K562 (cell line): ENCODE measurements around the gene ITPKB.

Experiments used
- EZH2 ChIP-seq: IDR thresholded peaks from 2 replicates; pipeline ENCODE4 v1.6.1; 2012; ENCODE audit warnings: low read depth, mild to moderate bottlenecking, inconsistent platforms, low read length, borderline replicate concordance
- L3MBTL2 ChIP-seq: fragments of 450-650 bp; IDR thresholded peaks from 2 replicates; pipeline ENCODE4 v1.6.1; 2016; ENCODE audit warnings: mild to moderate bottlenecking, moderate library complexity
- POLR2A ChIP-seq: fragments of 450-650 bp; conservative IDR thresholded peaks from 2 replicates; pipeline ENCODE4 v1.6.1; 2016
- SMARCA5 ChIP-seq: fragments of 450-650 bp; IDR thresholded peaks from 2 replicates; pipeline ENCODE4 v1.6.1; 2016
- TEAD2 ChIP-seq: fragments of 450-650 bp; IDR thresholded peaks from 2 replicates; pipeline ENCODE4 v1.6.1; 2016; ENCODE audit warnings: missing genetic modification characterization, control low read depth, missing compliant biosample characterization
- YY1 ChIP-seq, 3 experiments: IDR thresholded peaks; 2 replicates each; pipeline ENCODE4 v1.6.1; 2011; ENCODE audit warnings: low read length in 2 of 3, mild to moderate bottlenecking in 2 of 3, moderate library complexity in 2 of 3, borderline replicate concordance in 1 of 3, control low read depth in 1 of 3, low read depth in 1 of 3; ENCODE audit not compliant: insufficient read depth in 3 of 3, insufficient replicate concordance in 2 of 3, control insufficient read depth in 1 of 3, insufficient read length in 1 of 3; ENCODE audit errors: extremely low read depth in 1 of 3
- TF ChIP-seq, protein P1 (sequence below), 3 experiments: IDR thresholded peaks in 2 of 3; conservative IDR thresholded peaks in 1 of 3; 2 replicates each; pipeline ENCODE4 v1.5.1; 2011 to 2012; ENCODE audit warnings: low read length in 3 of 3, mild to moderate bottlenecking in 3 of 3, control low read depth in 2 of 3, improper control_type of control experiment in 1 of 3, inconsistent platforms in 1 of 3, low read depth in 1 of 3, mixed read lengths in 1 of 3, moderate library complexity in 1 of 3; ENCODE audit not compliant: insufficient read depth in 2 of 3

DNA sequence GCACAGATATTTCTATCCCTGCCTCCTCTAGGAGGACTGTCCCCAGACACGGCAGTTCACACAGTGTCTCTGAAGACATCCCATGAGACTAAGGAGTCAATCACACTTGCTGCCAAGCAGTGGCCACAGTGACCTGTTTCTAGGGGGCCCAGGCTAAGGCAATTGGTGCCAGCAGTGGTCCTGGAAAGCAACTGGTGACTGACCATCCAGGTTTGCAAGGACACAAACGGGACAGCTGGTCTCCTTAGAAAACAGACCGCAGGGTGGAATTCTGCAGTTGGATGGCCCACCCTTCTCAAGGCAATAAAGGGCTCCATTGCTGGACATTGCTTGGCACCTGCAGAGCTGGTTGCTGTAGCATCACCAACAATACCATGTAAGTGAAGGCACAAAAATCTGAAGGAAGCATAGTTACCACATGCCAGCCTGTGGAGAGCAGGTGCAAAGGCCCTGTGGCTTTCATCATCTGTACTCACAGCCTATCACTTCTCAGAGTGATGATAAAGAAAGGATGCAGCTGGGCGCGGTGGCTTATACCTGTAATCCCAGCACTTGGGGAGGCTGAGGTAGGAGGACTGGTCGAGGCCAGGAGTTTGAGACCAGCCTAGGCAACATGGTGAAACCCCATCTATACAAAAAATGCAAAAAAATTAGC lies 109.1 kb downstream of the ITPKB start:
- TF ChIP-seq YY1 (IDR thresholded peaks at IDR 0.05; ENCODE audit: borderline replicate concordance in 1 of 3, control insufficient read depth in 1 of 3, extremely low read depth in 1 of 3, insufficient read depth in 3 of 3, insufficient read length in 1 of 3, insufficient replicate concordance in 2 of 3, low read depth in 1 of 3, low read length in 2 of 3) (no peak), POLR2A (no peak), L3MBTL2 (no peak), EZH2 (no peak), SMARCA5 (no peak), TEAD2 (tag) (no peak)
- TF ChIP-seq, protein P1, sequence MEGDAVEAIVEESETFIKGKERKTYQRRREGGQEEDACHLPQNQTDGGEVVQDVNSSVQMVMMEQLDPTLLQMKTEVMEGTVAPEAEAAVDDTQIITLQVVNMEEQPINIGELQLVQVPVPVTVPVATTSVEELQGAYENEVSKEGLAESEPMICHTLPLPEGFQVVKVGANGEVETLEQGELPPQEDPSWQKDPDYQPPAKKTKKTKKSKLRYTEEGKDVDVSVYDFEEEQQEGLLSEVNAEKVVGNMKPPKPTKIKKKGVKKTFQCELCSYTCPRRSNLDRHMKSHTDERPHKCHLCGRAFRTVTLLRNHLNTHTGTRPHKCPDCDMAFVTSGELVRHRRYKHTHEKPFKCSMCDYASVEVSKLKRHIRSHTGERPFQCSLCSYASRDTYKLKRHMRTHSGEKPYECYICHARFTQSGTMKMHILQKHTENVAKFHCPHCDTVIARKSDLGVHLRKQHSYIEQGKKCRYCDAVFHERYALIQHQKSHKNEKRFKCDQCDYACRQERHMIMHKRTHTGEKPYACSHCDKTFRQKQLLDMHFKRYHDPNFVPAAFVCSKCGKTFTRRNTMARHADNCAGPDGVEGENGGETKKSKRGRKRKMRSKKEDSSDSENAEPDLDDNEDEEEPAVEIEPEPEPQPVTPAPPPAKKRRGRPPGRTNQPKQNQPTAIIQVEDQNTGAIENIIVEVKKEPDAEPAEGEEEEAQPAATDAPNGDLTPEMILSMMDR (IDR thresholded peaks at IDR 0.05 in 2 of 3, conservative IDR thresholded peaks at IDR 0.05 in 1 of 3; ENCODE audit: insufficient read depth in 2 of 3, low read depth in 1 of 3, low read length in 3 of 3): no peak
